CD4-positive, alpha-beta T cell treated with Interleukin-15 for 1 hour (primary cell): ENCODE data around the gene TRIP13.

Experiments
- DNase-seq: peaks from one replicate; pipeline ENCODE4 v3.0.0-alpha.2; 2020

TRIP13 gene

DNA sequence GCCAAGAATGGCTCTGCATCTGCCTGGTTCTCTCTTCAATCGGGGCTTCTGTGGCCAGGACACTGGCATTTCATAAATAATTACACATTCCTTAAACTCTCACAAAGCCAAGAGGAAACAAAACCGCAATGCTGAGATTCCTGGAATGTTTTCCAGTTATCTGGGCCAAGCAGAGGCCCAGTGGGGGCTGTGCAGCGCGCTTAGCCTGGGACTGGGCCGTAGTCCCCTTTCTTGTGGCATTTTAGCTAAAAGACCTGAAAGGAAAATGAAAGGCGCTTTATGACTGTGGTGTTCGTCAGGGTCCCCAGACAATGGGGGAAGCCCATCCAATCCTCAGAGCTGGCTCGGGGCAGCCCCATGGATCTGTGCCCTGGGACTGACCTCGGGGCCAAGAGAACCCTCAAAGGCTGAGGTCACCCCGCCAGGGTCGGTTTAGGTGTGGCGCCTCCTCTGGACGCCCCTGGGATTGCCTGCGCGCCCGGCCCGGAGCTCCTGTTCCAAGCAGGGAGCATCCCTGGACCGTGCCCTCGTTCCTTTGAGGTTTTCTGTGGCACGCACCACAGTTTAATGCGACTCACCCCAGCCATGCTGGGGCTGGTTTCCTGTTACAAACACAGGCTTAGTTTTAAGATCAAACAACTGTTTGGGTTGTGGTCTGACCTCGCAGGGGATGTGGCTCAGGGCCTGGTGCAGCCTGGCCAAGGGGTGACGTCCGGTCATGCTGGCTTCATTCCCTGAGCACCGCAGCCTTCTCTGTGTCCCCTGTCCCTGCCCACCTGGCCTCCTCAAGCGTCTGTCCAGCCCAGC is 64.5 kb downstream of the TRIP13 start:
- no peak for DNase-seq

DNA sequence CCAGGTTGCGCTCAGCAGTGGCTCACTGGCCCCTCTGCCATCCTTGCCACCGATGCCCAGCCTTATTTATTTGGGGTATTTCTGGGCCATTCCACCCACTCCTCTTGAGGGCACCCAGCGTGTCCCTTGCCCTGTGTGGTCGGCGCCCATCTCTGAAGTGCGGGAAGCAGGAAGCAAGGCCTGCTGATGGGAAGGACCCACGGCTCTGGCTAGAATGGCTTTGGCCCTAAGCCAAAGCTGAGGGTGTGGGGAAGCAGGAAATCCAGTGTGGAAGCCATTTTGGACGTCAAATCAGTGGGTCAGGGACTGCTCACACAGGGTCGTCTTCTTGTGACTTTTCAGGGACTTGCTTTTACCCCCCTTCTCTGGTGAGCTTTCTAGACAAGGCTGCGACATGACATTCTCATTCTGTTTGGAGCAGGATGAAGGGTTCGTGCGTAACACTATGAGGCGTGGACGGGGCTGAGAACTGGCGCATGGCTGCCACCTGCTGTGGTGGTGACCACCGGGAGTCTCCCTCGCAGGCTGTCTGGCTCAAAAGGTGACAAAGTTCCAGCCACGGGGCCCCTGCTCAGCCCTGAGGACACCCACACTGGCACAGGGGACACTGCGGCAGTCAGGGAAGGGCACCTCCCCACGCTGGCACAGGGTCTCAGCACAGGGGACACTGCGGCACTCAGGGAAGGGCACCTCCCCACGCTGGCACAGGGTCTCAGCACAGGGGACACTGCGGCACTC is 65.2 kb downstream of the TRIP13 start:
- DNase-seq: no peak

DNA sequence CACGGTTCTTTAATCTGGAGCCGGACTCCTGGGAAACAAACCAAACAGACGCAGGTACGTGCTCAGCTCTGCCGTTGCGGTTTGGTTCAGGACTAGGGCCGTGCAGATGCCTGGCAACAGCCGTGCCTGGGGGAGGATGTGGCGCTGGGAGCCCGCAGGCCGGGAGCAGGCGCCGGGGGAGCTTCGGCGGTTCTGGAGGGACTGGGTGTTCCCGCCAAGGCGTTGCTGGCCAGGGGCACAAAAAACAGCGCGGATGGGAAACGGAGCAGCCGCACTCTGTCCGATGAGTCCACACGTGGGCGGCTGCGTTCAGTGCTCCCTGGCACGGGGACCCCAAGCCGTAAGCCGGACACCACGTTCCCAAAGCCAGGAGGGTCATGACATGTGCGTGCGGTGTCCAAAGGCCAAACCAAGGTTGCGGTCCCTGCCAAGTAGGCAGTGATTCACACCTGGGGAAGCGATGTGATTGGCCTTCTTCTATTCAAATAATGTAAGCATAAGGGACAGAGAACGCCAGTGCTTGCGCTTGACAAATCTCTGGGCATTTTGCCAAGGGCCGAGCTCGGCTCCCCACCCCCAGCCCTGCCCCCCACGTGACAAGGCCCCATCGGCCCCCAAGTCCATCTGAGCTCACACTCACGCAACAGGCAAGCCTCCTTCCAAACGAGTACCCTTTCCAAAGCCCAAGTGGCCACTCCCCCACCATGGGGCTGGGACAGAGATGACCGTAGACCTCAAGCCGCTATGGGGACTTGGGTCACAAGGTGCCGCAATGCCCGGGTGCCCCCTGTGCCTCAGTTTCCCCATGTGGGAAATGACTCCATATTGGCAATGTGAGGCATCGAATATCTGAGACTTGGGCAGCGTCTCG is 66.3 kb downstream of the TRIP13 start:
- DNase-seq: no peak

DNA sequence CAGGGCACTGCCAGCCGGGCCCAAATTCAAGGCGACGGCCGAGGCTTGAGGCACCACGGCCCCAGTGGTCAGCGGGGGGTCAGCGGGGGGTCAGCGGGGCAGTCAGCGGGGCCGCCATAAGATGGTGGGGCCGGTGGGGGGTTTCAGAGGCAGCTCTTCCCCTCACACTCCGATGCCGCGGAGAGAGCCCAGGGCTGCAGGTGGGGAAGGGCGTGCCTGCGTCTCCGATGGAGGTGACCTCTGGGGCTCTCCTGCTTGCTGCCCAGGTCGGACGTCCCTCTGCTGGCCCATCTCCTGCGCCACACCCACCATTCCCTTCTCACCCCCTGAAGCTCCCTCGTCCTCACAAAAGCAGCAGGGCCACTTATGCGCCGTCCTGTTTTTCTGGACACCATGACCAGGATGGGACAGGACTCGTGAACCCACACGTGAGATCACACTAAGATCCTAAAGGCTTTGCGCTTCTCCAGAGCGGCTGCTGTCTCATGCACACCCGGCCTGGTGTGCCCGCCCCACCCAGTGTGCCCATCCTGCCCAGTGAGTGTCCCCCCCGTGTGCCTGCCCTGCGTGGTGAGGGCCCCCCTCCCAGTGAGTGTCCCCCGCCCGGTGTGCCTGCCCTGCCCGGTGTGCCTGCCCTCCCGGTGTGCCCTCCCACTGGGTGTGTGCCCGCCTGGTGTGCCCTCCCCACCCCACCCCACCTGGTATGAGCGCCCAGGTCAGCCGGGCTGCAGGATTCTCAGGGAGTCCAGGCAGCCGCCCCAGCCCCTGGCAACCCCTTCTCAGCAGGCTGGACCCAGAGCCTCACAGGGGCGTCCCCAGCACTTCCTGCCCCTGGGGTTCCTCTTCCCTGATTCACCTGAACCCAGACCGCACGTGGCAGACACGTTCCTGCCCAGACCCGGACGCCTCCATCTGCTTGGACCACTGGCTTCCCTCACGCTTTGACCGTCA is 67.2 kb downstream of the TRIP13 start:
- no peak for DNase-seq

DNA sequence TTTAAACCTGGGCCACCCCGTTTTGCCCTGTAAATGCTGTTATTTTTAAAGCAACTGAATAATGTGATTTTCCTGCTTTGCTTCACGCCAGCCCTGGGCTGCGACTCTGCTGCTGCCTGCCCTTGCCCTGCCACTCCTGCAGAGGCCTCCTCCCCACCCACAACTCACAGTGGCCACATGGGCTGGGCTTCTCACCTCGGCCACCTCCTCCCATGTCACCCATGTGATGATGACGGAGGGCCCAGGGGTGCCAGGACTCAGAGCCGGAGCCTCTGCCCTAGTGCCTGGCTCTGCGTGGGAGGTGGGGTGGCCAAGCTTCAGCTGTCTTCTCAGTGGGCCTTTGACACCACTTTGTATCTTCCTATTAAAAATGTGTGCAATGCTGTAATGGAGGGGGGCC is 67.9 kb downstream of the TRIP13 start:
- DNase-seq: no peak

DNA sequence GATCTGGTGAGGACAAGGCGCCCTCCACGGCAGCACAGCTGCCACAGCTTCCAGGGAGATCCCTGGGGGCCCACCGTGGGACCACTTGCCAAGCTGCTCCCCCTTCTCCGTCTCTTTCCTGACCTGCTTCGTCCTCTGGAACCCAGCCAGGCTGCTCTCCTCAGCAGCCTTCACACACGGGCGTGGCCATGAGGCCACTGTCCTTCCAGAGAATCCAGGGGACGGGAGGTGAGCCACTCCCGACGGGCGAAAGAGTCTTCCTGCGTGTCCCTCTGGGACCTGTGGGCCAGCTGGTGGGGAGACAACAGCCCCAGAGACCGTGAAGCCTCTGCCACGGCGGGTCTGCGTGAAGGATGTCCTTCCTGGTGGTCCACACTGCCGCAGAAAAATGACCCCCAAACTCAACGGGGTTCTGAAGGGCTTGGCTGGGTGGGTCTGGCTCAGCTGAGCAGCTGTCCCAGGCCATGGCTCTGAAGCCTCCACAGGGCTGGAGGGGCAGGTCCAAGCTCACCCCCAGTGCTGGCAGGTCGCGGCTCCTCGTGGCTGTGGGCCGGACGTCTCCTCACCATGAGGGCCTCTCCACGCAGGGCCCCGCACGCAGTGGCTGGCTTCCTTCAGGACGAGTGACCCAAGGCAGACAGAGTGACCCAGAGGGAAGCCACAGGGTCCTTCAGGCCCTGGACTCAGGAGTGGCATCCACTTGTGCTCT is 68.5 kb downstream of the TRIP13 start:
- no peak for DNase-seq

DNA sequence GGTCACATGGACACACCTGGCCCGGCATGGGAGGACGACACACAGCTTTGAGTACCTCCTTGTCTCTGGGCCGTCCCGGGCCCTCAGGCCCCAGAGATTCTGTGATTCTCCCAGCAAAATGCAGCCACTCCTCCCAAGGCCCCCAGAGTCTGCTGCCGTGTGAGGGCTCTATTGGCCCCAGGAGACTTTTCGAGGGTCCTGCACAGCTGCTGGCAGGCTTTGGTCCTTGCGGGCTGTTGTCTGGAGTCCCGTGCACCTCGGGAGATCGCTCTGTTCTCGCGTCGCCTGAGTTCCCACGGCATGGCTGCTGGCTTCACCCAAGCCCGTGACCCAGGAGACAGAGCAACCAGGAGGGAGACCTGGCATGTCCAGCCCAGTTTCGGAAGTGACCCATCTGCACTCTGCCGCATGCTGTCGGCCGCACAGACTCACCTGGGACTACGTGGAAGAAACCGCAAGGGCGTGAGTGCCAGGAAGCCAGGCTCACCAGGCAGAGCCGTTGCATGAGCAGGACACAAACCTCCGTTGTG is 69.1 kb downstream of the TRIP13 start:
- no peak for DNase-seq

DNA sequence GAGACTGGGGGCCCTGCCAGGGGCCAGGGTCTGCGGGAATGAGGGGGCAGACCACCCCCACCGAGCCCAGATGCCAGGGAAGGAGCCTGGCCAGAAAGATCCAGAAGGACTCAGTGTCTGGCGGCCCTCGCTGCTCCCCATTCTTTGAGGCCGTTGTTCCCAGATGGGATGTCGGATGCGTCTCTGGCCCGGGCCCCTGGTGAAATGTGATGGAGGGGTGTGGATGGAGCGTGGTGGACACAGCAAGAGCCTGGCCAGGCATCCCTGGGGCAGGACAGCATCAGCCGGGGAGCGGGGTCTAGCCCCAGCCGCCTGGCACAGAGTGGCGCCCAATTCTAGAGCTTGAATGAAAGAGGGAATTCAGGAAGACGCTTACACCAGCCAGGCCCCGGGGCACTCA is 69.7 kb downstream of the TRIP13 start:
- DNase-seq: no peak

DNA sequence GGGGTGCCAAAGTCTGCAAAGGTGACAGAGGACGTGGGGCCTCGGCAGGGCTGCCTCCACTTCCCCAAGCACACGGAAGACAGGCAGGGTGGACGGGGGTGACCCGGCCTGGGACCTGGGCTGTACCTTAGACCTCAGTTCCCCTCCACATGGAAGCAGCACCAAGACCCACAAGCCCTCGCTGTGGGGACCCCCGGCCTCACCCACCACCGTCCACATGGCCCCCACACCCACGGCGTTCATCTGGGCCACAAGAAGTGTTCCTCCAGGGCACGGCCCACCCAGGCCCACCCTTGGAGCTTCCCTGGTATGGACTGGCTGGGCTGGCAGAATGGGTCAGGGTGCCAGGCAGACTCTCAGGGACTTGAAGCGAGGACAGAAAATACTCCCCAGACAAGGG is 70.1 kb downstream of the TRIP13 start:
- no peak for DNase-seq

DNA sequence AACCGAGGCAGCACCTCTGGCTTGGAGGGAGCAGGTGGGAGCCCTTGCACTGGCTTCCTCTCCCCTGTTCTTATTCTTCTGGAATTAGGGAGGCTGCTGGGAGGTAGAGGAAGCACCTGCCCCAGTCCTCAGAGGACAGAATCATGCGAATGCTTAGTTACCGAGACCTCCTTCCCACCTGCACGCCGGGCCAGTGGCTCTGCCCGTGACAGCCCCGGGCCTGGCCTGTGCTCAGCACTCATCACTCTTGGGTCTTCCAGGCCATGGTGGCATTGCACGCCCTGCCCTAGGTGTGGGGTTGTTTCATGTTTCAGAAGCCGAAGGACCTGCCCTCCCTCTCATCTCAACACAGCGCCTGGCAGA is 70.6 kb downstream of the TRIP13 start:
- no peak for DNase-seq

DNA sequence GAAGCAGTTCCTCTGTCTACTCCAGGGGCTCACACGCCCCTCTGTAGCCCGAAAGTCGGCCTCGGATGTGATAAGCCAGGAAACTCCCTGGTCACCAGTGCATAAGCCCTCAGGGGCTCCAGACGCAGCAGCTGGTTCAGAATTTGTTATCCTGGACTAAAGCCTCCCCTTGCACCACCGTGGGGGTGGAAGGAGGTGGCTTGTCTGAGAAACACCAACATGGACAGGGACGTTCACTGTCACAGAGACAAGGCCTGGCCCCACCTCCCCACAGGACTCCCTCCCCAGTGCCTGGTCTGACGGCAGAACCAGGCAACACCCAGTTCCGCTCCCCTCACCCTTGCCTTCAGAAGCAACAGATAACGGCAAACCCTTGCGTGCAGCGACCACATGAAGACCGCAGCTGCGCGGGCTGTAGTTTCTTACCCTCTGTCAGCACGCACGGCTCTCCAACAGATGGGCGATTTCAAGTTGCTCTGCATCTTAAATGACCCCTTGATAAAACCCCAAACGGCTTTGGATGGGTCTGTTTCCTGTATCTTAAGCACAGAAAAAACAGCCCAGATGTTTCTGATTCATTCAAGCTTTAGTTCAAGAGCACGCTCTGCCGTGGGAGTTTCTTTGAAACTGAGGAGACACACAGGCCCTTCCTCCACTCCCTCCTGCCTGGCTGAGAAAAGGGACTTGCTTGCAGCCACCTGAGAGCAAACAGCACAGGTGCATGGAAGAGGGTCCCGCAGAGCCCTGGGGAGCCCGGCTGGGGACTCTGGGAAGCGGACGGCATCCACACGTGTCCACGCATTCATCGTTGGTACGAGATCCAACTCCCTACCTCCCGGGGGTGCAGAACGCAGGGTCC is 71.2 kb downstream of the TRIP13 start:
- peak; percentile 51 for DNase-seq

DNA sequence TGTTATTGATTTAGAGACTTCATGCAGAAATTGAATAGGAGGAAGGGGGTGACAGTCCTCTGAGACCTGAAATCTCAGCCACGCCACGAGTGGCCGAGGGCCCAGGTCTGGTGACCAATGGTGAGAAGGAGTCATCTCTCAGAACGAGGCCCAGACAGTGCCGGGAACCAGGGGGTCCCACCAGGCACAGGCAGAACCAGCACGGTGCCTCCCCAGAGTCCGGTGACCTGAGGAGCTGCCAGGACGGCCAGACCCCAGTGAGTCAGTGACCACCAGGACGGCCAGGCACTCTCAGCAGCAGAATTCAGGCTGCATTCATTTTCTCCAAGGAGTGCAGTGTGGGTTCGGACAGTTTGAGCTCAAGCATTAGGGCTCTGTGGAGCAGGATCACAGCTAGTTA is 72.1 kb downstream of the TRIP13 start:
- no peak for DNase-seq

DNA sequence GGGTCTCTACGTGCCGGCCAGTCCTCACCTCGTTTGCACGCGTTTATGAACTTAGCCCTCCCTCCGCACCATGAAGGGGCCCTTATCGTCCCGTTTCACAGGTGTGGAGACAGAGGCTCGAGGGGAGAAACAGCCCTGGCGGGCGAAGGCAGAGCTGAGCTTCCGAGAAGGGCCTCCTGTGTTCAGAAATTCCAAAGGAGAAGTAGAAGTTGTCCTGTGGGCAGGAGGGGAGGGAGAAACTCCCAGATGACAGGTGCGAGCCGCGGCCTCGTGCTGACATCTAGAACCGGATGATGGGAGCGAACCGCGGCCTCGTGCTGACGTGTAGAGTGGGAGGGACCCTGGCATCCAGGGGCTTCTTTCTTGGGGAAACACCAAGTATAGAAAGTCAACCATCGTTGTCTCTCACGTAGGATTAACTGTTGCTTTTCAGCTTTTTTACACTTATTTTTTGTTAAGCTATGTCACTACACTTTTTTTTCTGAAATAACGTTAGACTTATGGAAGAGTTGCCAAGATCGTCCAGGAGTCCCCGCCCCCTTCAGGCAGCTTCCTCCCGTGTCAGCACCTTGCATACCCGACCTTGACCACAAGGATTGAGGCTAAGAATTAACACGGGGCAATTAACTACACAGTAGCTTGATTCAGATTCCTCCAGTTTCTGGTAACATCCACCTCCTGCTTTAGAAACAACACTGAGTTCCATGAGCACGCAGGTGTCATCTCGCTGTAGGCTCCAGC is 73.1 kb downstream of the TRIP13 start:
- DNase-seq: no peak

DNA sequence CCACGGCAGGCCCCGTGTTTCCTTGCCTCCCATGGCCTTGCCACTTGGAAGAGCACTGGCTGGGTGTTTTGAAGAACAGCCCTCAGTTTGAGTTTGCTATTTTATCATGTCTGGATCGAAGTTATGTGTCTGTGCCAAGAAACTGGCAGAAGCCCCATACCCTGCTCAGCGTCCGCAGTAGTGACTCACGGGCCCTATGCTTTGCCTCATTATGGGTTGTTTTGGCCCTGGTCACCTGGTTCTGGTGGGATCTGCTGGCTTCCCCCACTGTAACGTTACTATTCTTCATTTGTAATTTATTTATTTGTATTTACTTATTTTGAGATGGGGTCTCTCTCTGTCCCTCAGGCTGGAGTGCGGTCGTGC is 73.6 kb downstream of the TRIP13 start:
- no peak for DNase-seq

DNA sequence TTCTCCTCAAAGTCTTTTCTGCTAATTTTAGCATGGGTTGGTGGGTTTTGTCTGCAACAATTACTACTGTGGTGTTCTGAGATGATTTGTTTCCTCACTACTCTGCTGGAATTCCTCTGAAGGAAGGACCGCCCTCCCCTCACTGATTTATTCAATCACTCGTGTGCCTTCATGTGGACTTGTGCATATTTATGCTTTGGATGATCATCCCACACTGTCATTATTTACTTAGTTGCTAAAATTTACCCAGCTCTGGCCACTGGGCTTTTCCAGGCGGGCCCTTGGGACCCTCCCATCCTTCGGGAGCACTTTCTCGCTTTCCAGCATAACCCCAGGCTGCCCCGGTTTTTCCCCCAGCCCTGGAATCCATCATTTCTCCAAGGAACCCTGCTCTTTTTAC is 74.3 kb downstream of the TRIP13 start:
- DNase-seq: no peak
